Activated T-helper 1 cell treated with anti-CD3 and anti-CD28 coated beads, Interleukin-12 subunit alpha, Interleukin-12 subunit beta, Interleukin-2, Interleukin-4 antibody, amounts not matched to agents 30 ng/mL and 10 ng/mL and 1 ng/mL, durations not matched to agents 14 hours and 24 hours and 36 hours (primary cell): ENCODE measurements around the gene LTBR. TPM values are rescaled to one million over a fixed set of nuclear protein-coding genes. Genes with fewer than 3 reads are reported as not detected.

Source experiments
- DNase-seq: peaks from one replicate; pipeline ENCODE4 v3.0.0; 2021; ENCODE audit warnings: low spot score
- H3K27ac Mint-ChIP-seq: one replicate; pipeline ENCODE4 v1.8.0; 2021; ENCODE audit warnings: mild to moderate bottlenecking, mixed read lengths
- H3K27me3 Mint-ChIP-seq: one replicate; pipeline ENCODE4 v1.8.0; 2022; ENCODE audit warnings: mild to moderate bottlenecking, moderate library complexity, mixed read lengths; ENCODE audit not compliant: insufficient read depth
- H3K36me3 Mint-ChIP-seq: one replicate; pipeline ENCODE4 v1.8.0; 2021; ENCODE audit warnings: low read depth, mixed read lengths
- H3K4me1 Mint-ChIP-seq: one replicate; pipeline ENCODE4 v1.8.0; 2021; ENCODE audit warnings: low read depth, mixed read lengths
- H3K4me3 Mint-ChIP-seq: one replicate; pipeline ENCODE4 v1.8.0; 2021; ENCODE audit warnings: mild to moderate bottlenecking, moderate library complexity, mixed read lengths
- H3K9me3 Mint-ChIP-seq: one replicate; pipeline ENCODE4 v1.8.0; 2021; ENCODE audit warnings: mixed read lengths
- intact Hi-C: fragments of 100-400 bp; cut with micrococcal nuclease; formaldehyde crosslinking; loops from one replicate; pipeline ENCODE4 v1.15.1; 2024
- total RNA-seq: library from RNA; stranded (reverse); gene quantifications from 2 replicates; pipeline ENCODE4 v1.2.3, GENCODE V29; 2022

LTBR gene
- total RNA-seq, 1 donor from 2014 or later: 1.3 TPM

DNA sequence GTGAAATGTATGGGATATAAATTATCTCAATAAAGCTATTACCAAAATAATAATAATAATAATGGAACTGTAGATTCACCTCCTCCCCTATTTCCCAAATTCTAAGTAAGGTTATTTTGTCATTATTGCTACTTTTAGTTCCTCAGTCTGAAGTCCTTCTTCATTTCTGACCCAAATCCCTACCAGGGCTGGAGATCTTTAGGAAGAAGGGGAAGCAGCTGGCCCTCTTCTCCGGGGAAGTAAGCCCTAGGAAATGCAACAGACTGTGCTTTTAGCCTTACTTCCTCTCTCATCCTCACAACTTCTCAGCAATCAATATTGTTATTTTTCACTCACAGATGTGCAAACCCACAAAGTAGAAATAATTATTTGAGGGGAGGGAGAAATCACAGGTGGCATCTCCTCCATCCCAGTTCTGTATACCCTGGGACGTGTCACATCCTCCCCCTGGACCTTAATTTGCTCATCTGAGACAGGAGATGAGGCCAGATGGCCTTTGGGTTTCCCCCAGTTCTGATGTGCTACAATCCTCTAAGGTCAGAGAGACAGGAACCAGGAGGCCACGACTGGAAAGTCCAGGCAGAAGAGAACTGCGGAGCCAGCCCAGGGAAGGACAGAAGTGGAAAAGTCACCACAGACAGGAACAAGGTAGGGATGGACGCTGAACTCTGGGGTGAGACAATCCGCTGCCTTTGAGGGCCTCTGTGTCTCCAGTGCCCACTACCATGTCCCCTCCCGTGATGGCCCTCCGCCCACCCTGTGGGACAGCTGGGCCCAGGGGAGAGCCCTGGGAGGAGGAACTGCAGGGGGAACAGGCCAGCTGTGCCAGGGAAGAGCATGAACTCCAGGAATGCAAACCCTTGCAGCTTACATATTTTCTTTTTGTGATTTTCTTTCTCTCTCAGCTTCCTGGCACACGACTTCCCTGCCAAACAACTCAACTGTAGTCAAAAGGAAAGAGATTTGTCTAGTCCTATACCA is 31.5 kb upstream of the LTBR start:
- Mint-ChIP-seq H3K36me3 (no peaks in the 10 kb centered on the region), H3K27me3 (peaks cover 11% of the 10 kb centered on the region), H3K4me1 (peaks cover 10% of the 10 kb centered on the region), H3K9me3 (no peaks in the 10 kb centered on the region), H3K27ac (no peak overlapping the region), H3K4me3 (no peak overlapping the region)
- no peak for DNase-seq
- intact Hi-C loops: no loop called here

DNA sequence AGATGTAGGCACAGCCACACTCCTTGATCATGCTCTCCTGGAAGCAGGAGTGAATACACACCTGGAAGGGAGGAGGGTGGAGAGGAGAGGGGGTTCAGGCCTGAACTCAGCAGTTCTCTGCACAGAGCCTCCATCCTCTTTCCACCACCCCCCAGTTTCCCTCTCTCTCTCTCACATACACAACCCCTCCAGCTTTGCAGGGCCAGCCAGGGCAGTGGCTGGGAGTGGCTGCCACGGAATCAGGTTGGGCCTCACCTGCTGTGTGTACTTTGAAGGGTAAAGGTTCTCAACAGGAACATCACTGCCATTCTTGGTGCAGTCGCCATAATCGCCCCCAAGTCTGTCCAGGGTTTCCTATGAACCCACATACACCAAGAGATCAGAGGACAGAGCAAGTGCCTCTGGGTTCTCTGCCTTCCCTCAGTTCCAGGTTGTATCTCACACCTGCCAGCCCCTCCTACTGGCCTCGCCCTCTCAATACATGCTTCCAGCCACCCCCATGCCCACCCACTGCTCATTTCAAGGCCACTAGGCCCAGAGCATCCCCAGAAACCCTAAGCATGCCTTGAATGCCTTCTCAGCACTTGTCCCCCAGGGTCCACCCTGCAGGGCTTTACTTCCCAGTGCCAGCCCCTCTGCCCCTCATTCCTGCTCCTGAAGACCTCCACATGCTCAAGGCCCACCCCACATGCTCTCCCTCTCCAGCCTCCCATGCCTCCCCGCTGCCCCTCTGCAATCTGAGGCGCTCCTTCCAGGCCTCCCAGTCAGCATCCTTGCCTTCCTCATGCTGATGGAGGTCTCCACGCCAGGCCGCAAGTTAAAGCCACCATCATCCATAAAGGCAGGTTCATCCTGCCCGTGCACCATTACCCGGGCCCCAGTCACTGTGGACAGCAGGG is 29.2 kb upstream of the LTBR start:
- Mint-ChIP-seq H3K4me3 (no peak overlapping the region), H3K27me3 (peaks cover 11% of the 10 kb centered on the region), H3K9me3 (no peaks in the 10 kb centered on the region), H3K36me3 (no peaks in the 10 kb centered on the region), H3K27ac (no peak overlapping the region), H3K4me1 (peaks cover 10% of the 10 kb centered on the region)
- no peak for DNase-seq
- intact Hi-C loops: no loop called here

DNA sequence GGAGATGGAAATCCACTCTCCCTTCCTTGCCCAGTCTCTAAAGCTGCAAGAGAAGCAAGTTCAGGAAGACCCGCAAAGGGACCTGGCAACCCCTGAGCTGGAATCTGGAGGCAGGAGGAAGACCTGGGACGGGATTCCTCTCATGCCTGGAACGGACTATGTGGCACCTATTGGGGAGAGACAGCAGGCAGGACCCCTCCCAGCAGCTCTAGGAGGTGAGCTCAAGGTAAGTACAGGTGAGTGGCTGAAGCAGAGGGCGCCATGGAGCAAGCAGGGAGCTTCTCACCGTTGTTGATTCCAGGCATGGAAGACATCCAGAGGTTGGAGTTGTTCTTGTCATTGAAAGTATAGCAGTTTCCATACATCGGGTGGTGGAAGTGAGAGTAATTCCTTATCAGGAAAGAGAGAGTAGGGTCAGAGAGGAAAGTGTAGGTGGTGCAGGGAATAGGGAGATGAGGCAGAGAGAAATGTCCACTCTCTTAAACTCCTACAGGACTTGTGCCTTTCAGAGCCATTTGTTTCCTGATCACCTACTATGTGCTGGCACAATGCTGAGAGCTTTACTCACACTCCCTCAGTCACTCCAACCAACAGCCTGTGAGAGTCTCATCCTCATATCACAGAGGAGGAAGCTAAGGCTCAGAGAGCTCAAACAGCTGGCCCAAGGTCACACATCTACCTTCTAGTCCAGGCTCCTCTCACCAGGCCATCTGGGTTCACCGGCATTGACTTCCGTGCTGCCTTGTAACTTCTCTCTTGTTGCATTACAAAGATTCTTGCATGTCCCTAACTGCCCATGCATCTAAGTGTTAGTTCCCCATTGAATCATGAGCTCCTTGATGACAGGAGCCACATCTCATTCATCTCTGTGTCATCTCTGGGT is 28.2 kb upstream of the LTBR start:
- DNase-seq: no peak
- intact Hi-C loops: no loop called here
- H3K36me3 Mint-ChIP-seq: no peaks in the 10 kb centered on the region

GRCh38 chr12:6356374-6356820 is 27.6 kb upstream of the LTBR start:
- intact Hi-C loops: no loop called here
- H3K36me3 Mint-ChIP-seq: no peaks in the 10 kb centered on the region
- no peak overlapping the region for H3K4me3 Mint-ChIP-seq
- H3K4me1 Mint-ChIP-seq: peaks cover 21% of the 10 kb centered on the region
- no peak for DNase-seq
- peaks cover 15% of the 10 kb centered on the region for H3K27me3 Mint-ChIP-seq
- no peak overlapping the region for H3K27ac Mint-ChIP-seq
- no peaks in the 10 kb centered on the region for H3K9me3 Mint-ChIP-seq

More for the DNA sequence above, 28.2 kb upstream of the LTBR start:
- Mint-ChIP-seq H3K27me3 (peaks cover 15% of the 10 kb centered on the region), H3K9me3 (no peaks in the 10 kb centered on the region), H3K4me3 (no peak overlapping the region), H3K27ac (no peak overlapping the region), H3K4me1 (peaks cover 16% of the 10 kb centered on the region)

DNA sequence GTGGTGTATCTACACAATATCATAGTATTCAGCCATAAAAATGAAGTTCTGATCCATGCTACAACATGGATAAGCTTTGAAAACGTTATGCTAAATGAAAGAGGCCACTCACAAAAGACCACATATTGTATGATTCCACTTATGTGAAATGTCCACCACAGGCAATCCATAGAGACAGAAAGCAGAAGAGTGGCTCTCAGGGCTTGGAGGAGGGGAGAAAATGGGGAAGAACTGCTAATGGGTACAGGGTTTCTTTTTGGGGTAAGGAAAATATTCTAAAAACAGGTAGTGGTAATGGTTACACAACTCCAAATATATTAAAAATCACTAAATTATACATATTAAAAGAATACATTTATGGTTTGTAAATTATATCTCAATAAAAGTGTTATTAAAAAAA is 25.1 kb upstream of the LTBR start:
- no peak overlapping the region for H3K4me3 Mint-ChIP-seq
- no peaks in the 10 kb centered on the region for H3K9me3 Mint-ChIP-seq
- no peaks in the 10 kb centered on the region for H3K36me3 Mint-ChIP-seq
- peaks cover 15% of the 10 kb centered on the region for H3K27me3 Mint-ChIP-seq
- intact Hi-C loops: no loop called here
- DNase-seq: no peak
- no peak overlapping the region for H3K27ac Mint-ChIP-seq
- H3K4me1 Mint-ChIP-seq: peaks cover 27% of the 10 kb centered on the region

DNA sequence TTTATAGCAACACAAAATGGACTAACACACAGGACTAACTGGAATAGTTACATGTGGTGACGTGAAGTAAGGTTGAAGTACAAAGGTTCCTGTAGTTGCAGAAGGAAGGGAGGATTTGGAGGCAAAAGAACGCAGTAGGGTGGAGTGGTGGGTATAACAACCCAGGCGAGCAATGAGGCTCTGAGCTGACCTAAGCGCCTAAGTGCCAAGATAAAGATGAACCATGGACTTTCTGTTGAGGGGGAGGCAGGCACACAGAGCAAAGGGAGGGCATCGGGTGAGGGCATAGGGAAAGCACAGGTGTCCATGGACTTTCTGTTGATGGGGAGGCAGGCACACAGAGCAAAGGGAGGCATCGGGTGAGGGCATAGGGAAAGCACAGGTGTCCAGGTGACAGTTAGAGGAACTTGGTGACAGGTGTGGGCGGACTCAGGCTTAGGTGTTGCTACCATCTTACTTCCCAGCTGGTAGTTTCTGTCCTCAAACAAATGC is 23.8 kb upstream of the LTBR start:
- Mint-ChIP-seq H3K27ac (no peak overlapping the region), H3K4me3 (no peak overlapping the region), H3K9me3 (no peaks in the 10 kb centered on the region), H3K36me3 (no peaks in the 10 kb centered on the region), H3K4me1 (peaks cover 33% of the 10 kb centered on the region), H3K27me3 (peaks cover 15% of the 10 kb centered on the region)
- DNase-seq: no peak
- intact Hi-C loops: no loop called here

- Mint-ChIP-seq H3K27me3 (peaks cover 15% of the 10 kb centered on the region), H3K4me3 (no peak overlapping the region), H3K27ac (no peak overlapping the region), H3K4me1 (peaks cover 33% of the 10 kb centered on the region), H3K9me3 (no peaks in the 10 kb centered on the region), H3K36me3 (no peaks in the 10 kb centered on the region)
- intact Hi-C loops: no loop called here
- DNase-seq: no peak
Measured at GRCh38 chr12:6360578-6361490, 23.1 kb upstream of the LTBR start.

GRCh38 chr12:6361834-6362233 is 22.1 kb upstream of the LTBR start:
- peak overlapping the region; percentile 46 for H3K27ac Mint-ChIP-seq
- peak overlapping the region; percentile 74 for H3K4me3 Mint-ChIP-seq

GRCh38 chr12:6362403-6362802 is 21.6 kb upstream of the LTBR start:
- Mint-ChIP-seq H3K4me3 (peak overlapping the region; percentile 74), H3K27ac (peak overlapping the region; percentile 46), H3K27me3 (peaks cover 4% of the 10 kb centered on the region), H3K4me1 (peaks cover 32% of the 10 kb centered on the region), H3K9me3 (no peaks in the 10 kb centered on the region), H3K36me3 (no peaks in the 10 kb centered on the region)
- no peak for DNase-seq
- intact Hi-C loops: loop anchor here (2.0 kb wide), 1 partner anchor 108 kb away; the partner anchor contains the start of gene VAMP1

More at GRCh38 chr12:6361834-6362233, 22.1 kb upstream of the LTBR start:
- Mint-ChIP-seq H3K9me3 (no peaks in the 10 kb centered on the region), H3K4me1 (peaks cover 29% of the 10 kb centered on the region), H3K36me3 (no peaks in the 10 kb centered on the region), H3K27me3 (peaks cover 8% of the 10 kb centered on the region)
- DNase-seq: no peak
- intact Hi-C loops: loop anchor here (2.0 kb wide), 1 partner anchor 109 kb away; the partner anchor contains the start of gene VAMP1

- H3K9me3 Mint-ChIP-seq: no peaks in the 10 kb centered on the region
- no peak for DNase-seq
- no peak overlapping the region for H3K4me3 Mint-ChIP-seq
- H3K27ac Mint-ChIP-seq: no peak overlapping the region
- peaks cover 4% of the 10 kb centered on the region for H3K27me3 Mint-ChIP-seq
- H3K4me1 Mint-ChIP-seq: peaks cover 38% of the 10 kb centered on the region
- intact Hi-C loops: loop anchor here (1.0 to 2.0 kb wide), 4 partner anchors 23 to 108 kb away; partner anchors contain the start of gene VAMP1
- no peaks in the 10 kb centered on the region for H3K36me3 Mint-ChIP-seq
Measured at GRCh38 chr12:6363010-6363329, 21.0 kb upstream of the LTBR start.

GRCh38 chr12:6363330-6364043 is 20.5 kb upstream of the LTBR start:
- peaks cover 4% of the 10 kb centered on the region for H3K27me3 Mint-ChIP-seq
- peaks cover 39% of the 10 kb centered on the region for H3K4me1 Mint-ChIP-seq
- peak overlapping the region; percentile 62 for H3K4me3 Mint-ChIP-seq
- no peaks in the 10 kb centered on the region for H3K36me3 Mint-ChIP-seq
- intact Hi-C loops: loop anchor here (1.0 to 2.0 kb wide), 5 partner anchors 23 to 131 kb away; partner anchors contain the start of genes NCAPD2 and VAMP1
- no peaks in the 10 kb centered on the region for H3K9me3 Mint-ChIP-seq
- DNase-seq: peak; percentile 30
- peak overlapping the region; percentile 67 for H3K27ac Mint-ChIP-seq
